Vagina (tissue), 2 donors: Measurements from ENCODE around the gene PHLDB2. TPM values are rescaled to one million over a fixed set of nuclear protein-coding genes. Genes with fewer than 3 reads are reported as not detected.
"Not testable (repeated sequence)": the region's sequence is repeated elsewhere in the genome, so short reads cannot be mapped to it uniquely, and the experiment has no call there.

Source experiments
- DNase-seq, 2 donors: peaks; one replicate each; pipeline ENCODE4 v3.0.0-alpha.2; 2017; ENCODE audit errors: extremely low spot score in 2 of 2
- H3K27ac ChIP-seq: fragments of 200-600 bp; sonication (generic); one replicate; pipeline ENCODE4 v1.5.1; 2019
- H3K27me3 ChIP-seq: fragments of 200-600 bp; sonication (generic); one replicate; pipeline ENCODE4 v1.5.1; 2019
- H3K36me3 ChIP-seq, 2 donors: fragments of 200-600 bp; sonication (generic); one replicate each; pipeline ENCODE4 v1.5.1; 2017 to 2019
- H3K4me1 ChIP-seq: fragments of 200-600 bp; sonication (generic); one replicate; pipeline ENCODE4 v1.5.1; 2019
- H3K4me3 ChIP-seq, 2 donors: fragments of 200-600 bp; sonication (generic); 1 replicate in 1 of 2; 2 replicates in 1 of 2; pipeline ENCODE4 v1.5.1; 2016 to 2019
- H3K9me3 ChIP-seq: fragments of 200-600 bp; sonication (generic); one replicate; pipeline ENCODE4 v1.5.1; 2019
- CTCF ChIP-seq, 3 experiments: fragments of 450-650 bp in 2 of 3; fragments of 200-600 bp in 1 of 3; sonication (generic) in 1 of 3; IDR thresholded peaks; one replicate each; pipeline ENCODE4 v1.5.1; 2017 to 2019; ENCODE audit warnings: antibody characterized with exemption in 3 of 3, mild to moderate bottlenecking in 2 of 3, moderate library complexity in 2 of 3
- POLR2A ChIP-seq, 2 donors: fragments of 450-650 bp; IDR thresholded peaks; one replicate each; pipeline ENCODE4 v1.6.1; 2017; ENCODE audit warnings: antibody characterized with exemption in 2 of 2, mild to moderate bottlenecking in 2 of 2, moderate library complexity in 2 of 2
- POLR2AphosphoS5 ChIP-seq, 2 donors: sonication (generic); formaldehyde crosslinking; IDR thresholded peaks; one replicate each; pipeline ENCODE4 v1.9.0; 2017; ENCODE audit warnings: antibody characterized with exemption in 2 of 2, mild to moderate bottlenecking in 2 of 2, low read depth in 1 of 2; ENCODE audit not compliant: insufficient read depth in 1 of 2
- intact Hi-C: fragments of 100-400 bp; cut with DNase I; formaldehyde crosslinking; loops from one replicate; pipeline ENCODE4 v1.15.1; 2023
- total RNA-seq: library from RNA; depleted of rRNA; stranded (reverse); fragments of >200 nt; gene quantifications from one replicate; pipeline ENCODE4 v1.2.3, GENCODE V29; 2016

PHLDB2 gene
- total RNA-seq, 1 donor from 2014 or later: 66.8 TPM

GRCh38 chr3:111813979-111814378 is 45.1 kb upstream of the PHLDB2 start:
- no peak overlapping the region for H3K4me3 ChIP-seq
- DNase-seq: no peak
- no peaks in the 10 kb centered on the region for H3K27me3 ChIP-seq
- no peaks in the 10 kb centered on the region for H3K36me3 ChIP-seq
- no peak overlapping the region for H3K27ac ChIP-seq
- H3K9me3 ChIP-seq: no peaks in the 10 kb centered on the region
- intact Hi-C loops: no loop called here
- H3K4me1 ChIP-seq: peaks cover 32% of the 10 kb centered on the region
- TF ChIP-seq CTCF (IDR thresholded peaks at IDR 0.05) (no peak), POLR2AphosphoS5 (IDR thresholded peaks at IDR 0.05; ENCODE audit: insufficient read depth in 1 of 2, low read depth in 1 of 2) (no peak), POLR2A (IDR thresholded peaks at IDR 0.05) (no peak)

- intact Hi-C loops, H3K9me3 ChIP-seq, H3K27ac ChIP-seq, H3K27me3 ChIP-seq, H3K4me3 ChIP-seq, DNase-seq, H3K36me3 ChIP-seq: not testable (repeated sequence)
- peaks cover 11% of the 10 kb centered on the region for H3K4me1 ChIP-seq
These were observed 42.3 kb upstream of the PHLDB2 start for GRCh38 chr3:111816771-111817170.

- H3K27me3 ChIP-seq: no peaks in the 10 kb centered on the region
- TF ChIP-seq POLR2A (IDR thresholded peaks at IDR 0.05) (no peak), CTCF (IDR thresholded peaks at IDR 0.05) (no peak), POLR2AphosphoS5 (IDR thresholded peaks at IDR 0.05; ENCODE audit: insufficient read depth in 1 of 2, low read depth in 1 of 2) (no peak)
- no peaks in the 10 kb centered on the region for H3K4me1 ChIP-seq
- intact Hi-C loops: no loop called here
- no peaks in the 10 kb centered on the region for H3K36me3 ChIP-seq
- no peak overlapping the region for H3K4me3 ChIP-seq
- no peak for DNase-seq
- no peaks in the 10 kb centered on the region for H3K9me3 ChIP-seq
- H3K27ac ChIP-seq: no peak overlapping the region
These were observed 39.1 kb upstream of the PHLDB2 start for GRCh38 chr3:111819927-111820326.

GRCh38 chr3:111820651-111821050 is 38.4 kb upstream of the PHLDB2 start:
- H3K9me3 ChIP-seq: no peaks in the 10 kb centered on the region
- no peak overlapping the region for H3K27ac ChIP-seq
- H3K4me3 ChIP-seq: no peak overlapping the region
- intact Hi-C loops: no loop called here
- no peaks in the 10 kb centered on the region for H3K4me1 ChIP-seq
- TF ChIP-seq POLR2A (IDR thresholded peaks at IDR 0.05): no peak
- TF ChIP-seq POLR2AphosphoS5 (IDR thresholded peaks at IDR 0.05; ENCODE audit: insufficient read depth in 1 of 2, low read depth in 1 of 2): no peak
- no peak for TF ChIP-seq CTCF (IDR thresholded peaks at IDR 0.05)
- no peaks in the 10 kb centered on the region for H3K27me3 ChIP-seq
- no peaks in the 10 kb centered on the region for H3K36me3 ChIP-seq
- DNase-seq: no peak

GRCh38 chr3:111821891-111822290 is 37.2 kb upstream of the PHLDB2 start:
- H3K9me3 ChIP-seq: no peaks in the 10 kb centered on the region
- no peaks in the 10 kb centered on the region for H3K27me3 ChIP-seq
- TF ChIP-seq POLR2A (IDR thresholded peaks at IDR 0.05): no peak
- no peak for TF ChIP-seq CTCF (IDR thresholded peaks at IDR 0.05)
- TF ChIP-seq POLR2AphosphoS5 (IDR thresholded peaks at IDR 0.05; ENCODE audit: insufficient read depth in 1 of 2, low read depth in 1 of 2): no peak
- H3K27ac ChIP-seq: no peak overlapping the region
- H3K36me3 ChIP-seq: no peaks in the 10 kb centered on the region
- intact Hi-C loops: no loop called here
- H3K4me1 ChIP-seq: no peaks in the 10 kb centered on the region
- no peak overlapping the region for H3K4me3 ChIP-seq
- no peak for DNase-seq

GRCh38 chr3:111822804-111823203 is 36.3 kb upstream of the PHLDB2 start:
- TF ChIP-seq POLR2AphosphoS5 (IDR thresholded peaks at IDR 0.05; ENCODE audit: insufficient read depth in 1 of 2, low read depth in 1 of 2) (no peak), POLR2A (IDR thresholded peaks at IDR 0.05) (no peak), CTCF (IDR thresholded peaks at IDR 0.05) (no peak)
- H3K4me1 ChIP-seq: no peaks in the 10 kb centered on the region
- no peak for DNase-seq

More at GRCh38 chr3:111822804-111823203, 36.3 kb upstream of the PHLDB2 start:
- no peaks in the 10 kb centered on the region for H3K27me3 ChIP-seq
- intact Hi-C loops: no loop called here
- H3K36me3 ChIP-seq: no peaks in the 10 kb centered on the region
- H3K27ac ChIP-seq: no peak overlapping the region
- H3K9me3 ChIP-seq: no peaks in the 10 kb centered on the region
- H3K4me3 ChIP-seq: no peak overlapping the region
